Right atrium auricular region (tissue), 2 donors: ENCODE results near the gene CAPZA3. TPM values are rescaled to one million over a fixed set of nuclear protein-coding genes. Genes with fewer than 3 reads are reported as not detected.
A peak's percentile ranks its signal among the peaks of the same experiment; 100 is the strongest.
"Not testable (repeated sequence)": the region's sequence is repeated elsewhere in the genome, so short reads cannot be mapped to it uniquely, and the experiment has no call there.

ENCODE experiments used
- DNase-seq: peaks from one replicate; pipeline ENCODE4 v3.0.0-alpha.2; 2019; ENCODE audit warnings: low spot score
- H3K27ac ChIP-seq, 2 donors: fragments of 200-600 bp; sonication (generic); 1 replicate in 1 of 2; 2 replicates in 1 of 2; pipeline ENCODE4 v1.5.1; 2016 to 2019
- H3K27me3 ChIP-seq, 2 donors: fragments of 200-600 bp; sonication (generic); one replicate each; pipeline versions ENCODE4 v1.5.1 to v1.6.0; 2017 to 2019
- H3K36me3 ChIP-seq: fragments of 200-600 bp; sonication (generic); one replicate; pipeline ENCODE4 v1.5.1; 2016
- H3K4me1 ChIP-seq, 2 donors: fragments of 200-600 bp; sonication (generic); one replicate each; pipeline versions ENCODE4 v1.5.1 to v1.6.0; 2017 to 2019
- H3K4me3 ChIP-seq, 2 donors: fragments of 200-600 bp; sonication (generic); 1 replicate in 1 of 2; 2 replicates in 1 of 2; pipeline ENCODE4 v1.5.1; 2017 to 2019; ENCODE audit warnings: mild to moderate bottlenecking in 1 of 2, moderate library complexity in 1 of 2
- H3K9me3 ChIP-seq, 2 donors: fragments of 200-600 bp; sonication (generic); one replicate each; pipeline ENCODE4 v1.5.1; 2019
- CTCF ChIP-seq, 2 donors: fragments of 200-600 bp; sonication (generic); IDR thresholded peaks; one replicate each; pipeline ENCODE4 v1.5.1; 2019; ENCODE audit warnings: antibody characterized with exemption in 2 of 2
- total RNA-seq, 2 donors: library from RNA; depleted of rRNA; stranded (reverse); fragments of >200 nt; gene quantifications; one replicate each; pipeline ENCODE4 v1.1.0, GENCODE V29; 2016

CAPZA3 gene
- total RNA-seq, 2 donors from 2014 or later, result not detected

DNA sequence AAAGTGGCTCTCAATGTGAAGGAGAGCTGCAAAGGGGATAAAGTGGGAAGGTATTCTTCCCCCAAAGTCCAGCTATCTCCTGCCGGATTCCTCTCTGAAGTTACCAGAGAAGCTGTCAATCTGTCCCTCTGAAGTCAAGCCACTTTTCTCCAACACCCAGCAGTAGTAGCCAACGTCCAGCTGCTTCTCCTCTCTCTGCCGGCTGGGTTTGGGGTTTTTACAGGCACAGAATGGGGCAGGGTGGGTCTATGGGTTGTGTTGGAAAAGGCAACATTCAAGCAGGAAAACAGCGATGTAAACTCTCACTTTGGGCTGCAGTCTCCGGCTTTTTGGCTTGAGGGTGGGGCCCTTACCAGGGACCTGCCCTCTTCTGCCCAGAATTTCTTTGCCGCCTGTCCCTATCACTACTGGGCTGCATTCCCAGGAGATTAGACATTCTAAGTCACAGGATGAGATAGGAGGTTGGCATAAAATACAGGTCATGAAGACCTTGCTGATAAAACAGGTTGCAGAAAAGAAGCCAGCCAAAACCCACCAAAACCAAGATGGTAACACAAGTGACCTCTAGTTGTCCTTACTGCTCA lies 16.3 kb downstream of the CAPZA3 start:
- Histone ChIP-seq H3K36me3 (no peaks in the 10 kb centered on the region), H3K27me3 (no peaks in the 10 kb centered on the region), H3K4me3 (peak overlapping the region; percentile 23 to 34), H3K4me1 (peaks cover 0 to 29% of the 10 kb centered on the region in 2 donors), H3K9me3 (no peaks in the 10 kb centered on the region), H3K27ac (peak overlapping the region; percentile 78 to 89)
- TF ChIP-seq CTCF (IDR thresholded peaks at IDR 0.05), result no peak
- DNase-seq, result no peak

DNA sequence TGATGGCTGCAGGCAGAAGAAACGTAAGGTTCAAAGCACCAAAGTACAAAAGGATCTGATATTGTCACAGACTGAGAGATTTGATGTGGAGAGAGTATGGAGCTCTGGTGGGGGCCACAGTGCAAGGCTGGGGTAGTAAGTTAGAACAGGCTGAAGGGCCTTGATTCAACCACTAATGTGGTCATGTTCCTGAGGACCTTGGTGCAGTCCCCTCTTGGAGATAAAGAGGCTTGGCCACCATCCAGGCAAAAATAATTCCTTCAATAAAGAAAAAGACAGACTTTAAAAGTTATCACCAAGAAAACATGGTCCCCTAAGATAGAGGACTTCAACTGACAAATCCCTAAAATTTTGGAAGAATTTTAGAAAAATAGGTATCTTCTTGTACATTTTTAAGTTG lies 17.4 kb downstream of the CAPZA3 start:
- DNase-seq, result no peak
- Histone ChIP-seq H3K36me3 (no peaks in the 10 kb centered on the region), H3K4me3 (no peak overlapping the region), H3K9me3 (no peaks in the 10 kb centered on the region), H3K27me3 (no peaks in the 10 kb centered on the region), H3K27ac (peak overlapping the region in 1 of 2 donors; percentile 89), H3K4me1 (peaks cover 0 to 22% of the 10 kb centered on the region in 2 donors)
- TF ChIP-seq CTCF (IDR thresholded peaks at IDR 0.05), result no peak

DNA sequence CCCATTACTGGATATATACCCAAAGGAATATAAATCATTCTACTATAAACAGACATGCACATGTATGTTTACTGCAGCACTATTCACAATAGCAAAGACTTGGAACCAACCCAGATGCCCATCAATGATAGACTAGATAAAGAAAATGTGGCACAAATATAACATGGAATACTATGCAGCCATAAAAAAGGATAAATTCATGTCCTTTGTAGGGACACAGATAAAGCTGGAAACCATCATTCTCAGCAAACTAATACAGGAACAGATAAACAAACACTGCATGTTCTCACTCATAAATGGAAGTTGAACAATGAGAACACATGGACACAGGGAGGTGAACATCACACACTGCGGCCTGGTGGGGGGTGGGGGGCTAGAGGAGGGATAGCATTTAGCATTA lies 28.6 kb downstream of the CAPZA3 start:
- peaks cover 5 to 20% of the 10 kb centered on the region in 2 donors for H3K9me3 ChIP-seq

DNA sequence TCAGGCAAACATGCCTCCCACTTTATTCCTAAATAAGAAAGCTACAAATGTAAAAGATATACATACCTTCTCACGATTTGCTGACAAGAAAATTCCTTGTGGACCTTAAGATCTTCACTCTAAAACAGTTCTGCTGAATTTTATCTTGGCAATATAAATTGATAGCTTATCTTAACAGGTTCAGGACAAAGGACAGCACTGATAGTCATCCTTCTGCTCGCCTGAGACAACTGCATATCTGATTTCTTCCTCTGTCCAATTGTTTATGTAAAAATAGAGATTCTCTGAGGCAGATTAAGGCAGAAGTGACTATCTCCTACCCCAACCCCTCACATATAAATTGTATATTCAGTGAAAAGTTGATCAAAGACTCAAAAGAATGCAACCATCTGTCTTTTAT lies 44.9 kb downstream of the CAPZA3 start:
- DNase-seq, result no peak
- Histone ChIP-seq H3K36me3 (no peaks in the 10 kb centered on the region), H3K4me3 (no peak overlapping the region), H3K9me3 (peaks cover 0 to 8% of the 10 kb centered on the region in 2 donors), H3K4me1 (no peaks in the 10 kb centered on the region), H3K27ac (no peak overlapping the region), H3K27me3 (no peaks in the 10 kb centered on the region)
- no peak for TF ChIP-seq CTCF (IDR thresholded peaks at IDR 0.05)

More for the DNA sequence above, 28.6 kb downstream of the CAPZA3 start:
- not testable (repeated sequence) for H3K27ac ChIP-seq, H3K27me3 ChIP-seq, H3K4me1 ChIP-seq, H3K36me3 ChIP-seq, H3K4me3 ChIP-seq, DNase-seq

GRCh38 chr12:18785465-18785864 lies 47.5 kb downstream of the CAPZA3 start:
- not testable (repeated sequence) for H3K27me3 ChIP-seq, H3K36me3 ChIP-seq, DNase-seq, H3K27ac ChIP-seq, H3K4me1 ChIP-seq, H3K4me3 ChIP-seq, H3K9me3 ChIP-seq

Other genes starting within 250 kb of the CAPZA3 start
- not detected for gene PLCZ1, start 107 bp upstream of the CAPZA3 start, total RNA-seq